Measurements from ENCODE around the gene NFIX.

Gene NFIX

DNA sequence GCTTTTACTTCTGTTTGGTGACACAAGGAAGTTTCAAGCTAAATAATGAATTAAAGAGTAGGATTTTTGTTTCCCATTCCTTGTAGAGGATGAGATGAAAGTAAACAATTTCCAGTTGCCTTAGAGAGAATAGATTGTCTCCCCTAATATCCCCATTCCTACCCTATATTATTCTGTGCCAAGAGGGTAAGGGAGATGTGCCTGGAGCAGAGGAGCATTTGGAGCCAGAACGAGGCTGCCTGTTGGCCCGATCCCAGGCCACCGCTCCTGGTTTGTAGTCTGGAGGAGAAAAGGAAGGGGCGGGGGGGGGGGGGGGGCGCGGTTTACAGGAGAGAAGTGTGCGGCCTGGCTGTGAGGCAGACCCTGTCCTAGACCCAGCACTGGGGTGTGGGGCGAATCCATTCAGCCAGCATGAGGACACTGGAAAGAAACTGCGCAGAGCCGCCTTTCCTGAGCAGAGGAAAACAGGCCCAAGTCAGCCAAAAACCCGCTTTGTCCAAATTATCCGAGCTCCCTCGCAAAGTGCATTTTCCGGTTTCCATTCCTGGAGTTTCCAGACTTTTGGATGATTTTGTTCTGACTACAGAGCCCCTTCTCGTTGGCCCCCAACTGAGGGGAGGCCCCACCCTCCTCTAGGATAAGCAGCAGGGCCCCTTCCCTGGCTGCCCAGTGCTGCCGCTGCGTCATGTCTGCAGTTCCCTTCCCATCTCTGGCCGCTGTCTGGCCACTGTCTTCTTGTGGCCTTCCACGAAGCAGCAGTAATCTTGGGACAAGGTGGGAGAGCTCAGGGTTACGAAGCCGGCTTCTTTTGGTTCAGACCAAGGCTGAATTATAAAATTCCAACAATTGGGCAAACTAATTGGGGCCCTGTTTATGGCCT, 23.0 kb downstream of the NFIX start:
- DNase-seq, result peak in 43 of 56 donors; percentile 20 to 84 (median 54)

DNA sequence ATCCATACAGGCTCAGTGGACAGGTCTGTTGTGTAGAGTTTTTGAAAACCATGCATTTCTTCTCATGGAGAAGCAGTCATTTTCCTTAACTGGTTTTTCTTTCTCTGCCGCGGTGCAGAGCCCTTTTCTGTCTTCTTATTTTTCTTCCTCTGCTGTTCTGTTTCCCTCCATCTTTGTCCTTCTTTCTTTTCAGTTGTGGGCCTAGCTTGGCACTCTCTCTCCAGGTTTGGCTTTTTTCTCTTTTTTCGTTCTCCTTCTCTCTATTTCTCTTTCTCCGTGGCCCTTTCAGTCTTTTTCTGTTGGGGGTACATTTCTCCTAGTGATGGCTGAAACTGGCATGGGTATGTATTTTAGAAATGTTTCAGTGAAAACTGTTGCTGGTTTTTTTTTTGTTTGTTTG, 24.1 kb downstream of the NFIX start:
- DNase-seq, result no peak

GRCh38 chr19:13020002-13020414, 24.7 kb downstream of the NFIX start:
- DNase-seq, result no peak

- peak in 20 of 56 donors; percentile 12 to 80 (median 58) for DNase-seq
These were observed 27.0 kb downstream of the NFIX start for GRCh38 chr19:13022111-13022858.

- DNase-seq, result peak in 53 of 56 donors; percentile 26 to 92 (median 80)
These were observed 27.8 kb downstream of the NFIX start for GRCh38 chr19:13022859-13023636.

GRCh38 chr19:13023656-13024055, 28.4 kb downstream of the NFIX start:
- peak in 2 of 56 donors; percentile 36 to 44 for DNase-seq

GRCh38 chr19:13024126-13024950, 29.1 kb downstream of the NFIX start:
- DNase-seq, result peak in 18 of 56 donors; percentile 14 to 73 (median 40)

DNA sequence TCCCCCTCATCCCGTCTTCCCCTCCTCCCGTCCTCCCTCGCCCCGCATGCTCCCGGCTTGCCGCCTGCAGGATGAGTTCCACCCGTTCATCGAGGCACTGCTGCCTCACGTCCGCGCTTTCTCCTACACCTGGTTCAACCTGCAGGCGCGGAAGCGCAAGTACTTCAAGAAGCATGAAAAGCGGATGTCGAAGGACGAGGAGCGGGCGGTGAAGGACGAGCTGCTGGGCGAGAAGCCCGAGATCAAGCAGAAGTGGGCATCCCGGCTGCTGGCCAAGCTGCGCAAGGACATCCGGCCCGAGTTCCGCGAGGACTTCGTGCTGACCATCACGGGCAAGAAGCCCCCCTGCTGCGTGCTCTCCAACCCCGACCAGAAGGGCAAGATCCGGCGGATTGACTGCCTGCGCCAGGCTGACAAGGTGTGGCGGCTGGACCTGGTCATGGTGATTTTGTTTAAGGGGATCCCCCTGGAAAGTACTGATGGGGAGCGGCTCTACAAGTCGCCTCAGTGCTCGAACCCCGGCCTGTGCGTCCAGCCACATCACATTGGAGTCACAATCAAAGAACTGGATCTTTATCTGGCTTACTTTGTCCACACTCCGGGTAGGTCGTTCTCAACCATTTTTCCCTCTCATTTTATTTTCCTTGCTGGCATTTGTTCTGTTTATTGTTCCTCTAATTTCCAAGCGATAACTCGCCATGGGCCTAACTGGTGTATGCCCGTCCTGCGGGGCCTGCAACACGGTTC, 29.8 kb downstream of the NFIX start:
- DNase-seq, result peak in 20 of 56 donors; percentile 23 to 77 (median 53)

DNA sequence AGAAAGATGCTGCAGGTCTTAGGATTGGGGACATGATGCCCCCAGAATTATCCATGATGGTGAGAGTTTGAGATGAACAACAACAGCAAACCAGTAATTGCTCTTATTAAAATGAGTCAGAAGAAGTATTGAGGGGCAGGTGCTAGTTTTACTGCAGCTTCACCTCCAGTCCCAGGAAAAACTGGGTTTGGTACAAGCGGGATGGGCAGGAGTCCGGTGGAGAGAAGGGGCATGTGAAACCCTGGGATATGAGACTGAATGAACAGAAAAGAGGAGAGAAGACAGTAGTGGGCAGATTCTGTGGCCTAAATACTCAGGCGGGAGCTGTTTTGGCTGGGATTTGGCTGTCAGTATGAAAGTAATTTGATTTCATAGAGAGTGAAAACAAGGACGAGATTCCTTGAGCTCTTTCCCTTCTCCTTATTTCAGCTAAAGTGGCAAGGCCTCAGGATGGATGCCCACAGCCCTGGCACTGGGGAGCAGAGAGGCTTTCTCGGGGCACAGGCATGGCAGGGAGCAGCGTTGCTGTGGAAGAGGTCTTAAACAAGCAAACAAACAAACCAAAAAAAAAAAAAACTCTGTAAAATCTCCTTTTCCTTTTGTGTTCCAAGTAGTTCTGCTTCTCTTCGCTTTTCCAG, 30.7 kb downstream of the NFIX start:
- peak in 16 of 56 donors; percentile 11 to 66 (median 32) for DNase-seq

DNA sequence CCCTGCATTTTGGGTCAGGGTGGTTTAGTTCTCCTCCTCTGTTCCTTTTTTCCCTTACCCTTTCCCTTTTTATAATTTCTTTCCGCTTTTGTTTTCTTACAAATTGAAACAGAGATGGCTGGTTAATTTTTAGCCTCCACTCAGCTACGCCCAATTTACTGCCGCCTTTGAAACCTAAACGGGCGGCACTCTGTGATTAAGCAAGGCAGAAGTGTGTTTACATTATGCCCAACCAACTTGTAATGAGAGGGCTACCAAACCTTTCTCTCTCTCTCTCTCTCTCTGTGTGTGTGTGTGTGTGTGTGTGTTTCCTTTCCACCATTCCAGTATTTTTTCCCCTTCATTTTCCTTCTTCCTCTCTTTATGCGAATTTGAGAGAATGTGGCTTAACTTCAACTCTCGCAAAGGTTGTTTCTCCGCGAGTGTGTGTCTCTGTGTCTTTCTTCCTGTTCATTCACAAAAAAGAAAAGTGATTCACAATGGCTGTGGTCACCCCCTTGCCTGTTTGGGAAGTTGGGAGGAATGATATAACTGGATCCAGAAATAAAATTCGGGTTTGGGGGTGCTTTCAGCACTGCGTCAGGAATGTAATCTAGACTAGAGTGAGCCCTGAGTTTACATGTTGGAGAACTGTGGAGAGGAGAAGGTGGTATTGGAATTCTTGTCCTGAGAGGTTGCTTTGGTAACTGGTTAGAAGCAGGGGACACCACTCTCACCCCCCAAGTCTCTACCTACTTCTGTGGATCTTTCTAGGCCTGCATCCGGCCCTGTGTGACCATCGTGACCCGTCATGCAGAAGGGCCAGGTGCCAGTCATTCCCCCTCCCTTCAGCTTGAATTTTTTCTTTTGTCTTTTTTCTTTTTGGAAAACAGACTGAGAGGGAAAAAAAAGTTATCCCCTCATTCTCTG, 31.4 kb downstream of the NFIX start:
- peak in 9 of 56 donors; percentile 17 to 55 (median 32) for DNase-seq

GRCh38 chr19:13027557-13027956, 32.3 kb downstream of the NFIX start:
- no peak for DNase-seq

DNA sequence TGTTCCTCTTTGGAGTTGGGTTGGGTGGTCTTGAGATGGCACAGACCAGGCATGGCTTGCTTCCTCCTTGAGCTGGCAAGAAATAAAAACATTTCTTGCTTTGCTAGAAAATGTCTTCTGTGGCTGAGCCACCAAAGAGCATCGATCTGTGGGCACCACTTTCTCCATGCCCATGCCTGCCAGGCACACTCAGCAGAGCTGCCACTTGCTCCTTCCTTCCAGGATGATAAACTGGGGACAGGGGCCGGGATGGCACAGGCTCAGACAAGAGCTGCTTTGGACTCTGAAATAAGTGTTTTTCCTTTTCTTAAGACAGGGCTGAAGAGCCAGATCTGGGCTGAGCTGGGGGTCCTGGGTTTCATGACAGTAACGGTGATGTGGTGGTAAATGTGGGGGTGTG, 32.8 kb downstream of the NFIX start:
- peak in 3 of 56 donors; percentile 33 to 52 (median 34) for DNase-seq

- DNase-seq, result peak in 1 of 56 donors; percentile 52
These were observed 34.1 kb downstream of the NFIX start for GRCh38 chr19:13029301-13029880.

- peak in 47 of 56 donors; percentile 16 to 80 (median 58) for DNase-seq
These were observed 34.6 kb downstream of the NFIX start for GRCh38 chr19:13029893-13030292.

DNA sequence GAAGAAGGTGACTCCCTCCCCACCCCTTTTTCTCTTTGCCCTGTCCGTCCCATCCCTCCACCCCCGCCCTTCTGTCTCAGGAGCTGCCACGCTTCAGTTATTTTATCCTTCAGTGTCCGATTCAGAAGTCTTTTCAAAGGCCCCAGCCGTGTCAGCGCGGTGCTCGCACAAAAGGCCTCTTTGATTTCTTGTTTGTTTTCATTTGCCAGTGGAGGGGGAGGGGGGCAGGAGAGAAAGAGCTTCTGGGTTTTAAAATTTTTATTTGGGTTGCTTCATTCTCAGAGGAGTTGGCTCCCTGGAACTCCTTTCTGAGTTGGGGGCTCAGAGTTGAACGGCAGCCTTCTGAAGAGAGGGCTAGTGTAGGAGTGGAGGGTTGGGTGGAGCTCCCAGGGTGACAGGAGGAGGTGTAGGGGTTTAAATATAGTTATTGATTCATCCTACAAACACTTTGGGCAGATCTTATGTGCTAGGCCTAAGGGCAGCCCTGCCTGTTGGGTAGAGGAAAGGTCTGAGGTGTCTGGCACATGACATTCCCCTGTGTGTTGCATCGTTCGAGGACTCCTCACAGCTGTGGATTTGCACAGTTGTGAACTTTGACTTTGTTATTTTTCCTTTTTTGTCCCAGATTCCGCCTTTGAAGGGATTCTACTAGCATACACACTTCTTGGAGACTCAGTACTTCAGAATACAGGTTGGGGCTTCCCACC, 36.8 kb downstream of the NFIX start:
- DNase-seq, result peak in 49 of 56 donors; percentile 23 to 86 (median 69)

DNA sequence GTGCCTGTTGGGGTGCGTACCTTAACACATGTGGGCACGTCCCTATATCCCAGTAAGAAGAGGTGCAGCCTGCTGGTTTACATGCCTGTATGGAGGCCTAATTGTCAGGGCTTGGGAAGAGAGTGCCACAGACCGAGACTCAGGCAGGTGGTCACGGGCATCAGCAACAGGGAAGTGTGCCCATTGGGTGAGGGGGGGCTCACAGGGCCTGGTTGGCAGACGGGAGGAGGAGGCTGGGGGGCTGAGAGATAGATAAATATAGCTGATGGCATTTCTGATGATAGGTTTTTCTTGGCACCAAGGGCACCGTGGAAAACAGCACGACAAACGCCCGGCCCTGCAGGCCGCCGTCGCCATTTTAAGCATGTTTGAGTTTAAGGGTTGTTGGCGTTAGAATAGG, 37.6 kb downstream of the NFIX start:
- DNase-seq, result peak in 3 of 56 donors; percentile 49 to 61 (median 49)

- peak in 15 of 56 donors; percentile 11 to 66 (median 38) for DNase-seq
These were observed 38.0 kb downstream of the NFIX start for GRCh38 chr19:13033244-13033643.
